ENCODE measurements around the gene NCOA7.

The NCOA7 gene

GRCh38 chr6:125940247-125941041 is 149.7 kb downstream of the NCOA7 start:
- Histone ChIP-seq H2BK15ac (replicated peaks; ENCODE audit: low read depth) (no peak overlapping the region), H3K23ac (ENCODE audit: low read length) (no peak overlapping the region), H3K4me1 (ENCODE audit: control insufficient read depth, low read depth, low read length) (peaks cover 2% of the 10 kb centered on the region), H2BK120ac (ENCODE audit: low read depth, low read length) (no peak overlapping the region), H3K56ac (ENCODE audit: low read length) (no peak overlapping the region), H3K79me1 (ENCODE audit: low read length) (no peaks in the 10 kb centered on the region), H3K27me3 (ENCODE audit: insufficient read depth, low read length, poor library complexity) (no peaks in the 10 kb centered on the region), H3K79me2 (ENCODE audit: control insufficient read depth, insufficient read depth, low read length) (no peaks in the 10 kb centered on the region), H3K36me3 (ENCODE audit: control insufficient read depth, insufficient read depth, low read length) (no peaks in the 10 kb centered on the region), H3K18ac (ENCODE audit: low read length) (peak overlapping the region; percentile 12), H3K27ac (ENCODE audit: low read depth, low read length) (no peak overlapping the region), H3K9ac (ENCODE audit: low read length) (no peak overlapping the region), H3K4ac (ENCODE audit: low read depth, low read length) (no peak overlapping the region), H3K4me3 (ENCODE audit: low read length) (no peak overlapping the region), H4K8ac (ENCODE audit: low read depth, low read length) (no peak overlapping the region), H4K5ac (ENCODE audit: low read length) (no peak overlapping the region), H3K4me2 (ENCODE audit: low read length) (no peak overlapping the region), H2BK5ac (ENCODE audit: low read length) (no peak overlapping the region), H2AK5ac (ENCODE audit: low read length) (no peak overlapping the region)
- no CpG with 5 or more reads among the region's 5 CpGs for WGBS (ENCODE audit: extremely low coverage, insufficient coverage, low lambda C conversion rate)
- DNase-seq, result no peak

DNA sequence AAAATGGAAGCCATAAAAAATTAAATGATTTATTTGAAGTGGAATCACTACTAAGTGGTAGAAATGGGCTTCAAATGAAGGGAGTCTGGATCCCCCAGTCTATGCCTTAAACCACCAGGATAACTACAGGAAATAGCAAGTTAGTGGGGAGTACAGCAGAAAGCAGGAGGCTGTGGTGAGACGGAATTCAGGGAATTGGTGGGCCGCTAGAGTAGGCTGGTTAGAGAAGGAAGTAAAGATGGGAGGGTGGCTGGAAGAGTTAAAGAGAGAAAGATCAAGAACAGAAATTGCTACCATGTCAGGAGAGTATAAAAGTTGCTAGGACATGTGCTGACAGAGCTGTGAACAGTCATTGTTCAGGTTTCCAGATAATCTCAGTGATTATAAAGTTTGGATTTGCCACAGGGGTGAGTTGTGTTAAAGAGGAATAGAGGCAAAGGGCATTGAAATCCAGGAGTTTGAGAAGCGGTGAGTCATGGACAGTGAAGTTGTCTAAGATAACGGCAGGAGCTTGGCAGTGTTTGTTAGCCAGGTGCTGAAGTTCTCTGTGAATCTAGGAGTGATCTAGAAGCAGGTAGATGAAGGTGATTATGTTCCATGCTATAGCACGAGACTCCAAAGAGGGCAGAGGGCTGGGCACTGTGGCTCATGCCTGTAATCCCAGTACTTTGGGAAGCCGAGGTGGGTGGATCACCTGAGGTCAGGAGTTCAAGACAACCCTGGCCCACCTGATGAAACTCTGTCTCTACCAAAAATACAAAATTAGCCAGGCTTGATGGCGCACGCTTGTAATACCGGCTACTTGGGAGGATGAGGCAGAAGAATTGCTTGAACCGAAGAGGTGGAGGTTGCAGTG is 152.1 kb downstream of the NCOA7 start:
- Histone ChIP-seq H3K56ac (ENCODE audit: low read length) (no peak overlapping the region), H2BK5ac (ENCODE audit: low read length) (no peak overlapping the region), H2AK5ac (ENCODE audit: low read length) (no peak overlapping the region), H3K4me1 (ENCODE audit: control insufficient read depth, low read depth, low read length) (peaks cover 2% of the 10 kb centered on the region), H3K9ac (ENCODE audit: low read length) (no peak overlapping the region), H2BK15ac (replicated peaks; ENCODE audit: low read depth) (no peak overlapping the region), H4K8ac (ENCODE audit: low read depth, low read length) (no peak overlapping the region), H2BK120ac (ENCODE audit: low read depth, low read length) (no peak overlapping the region), H3K79me2 (ENCODE audit: control insufficient read depth, insufficient read depth, low read length) (no peaks in the 10 kb centered on the region), H3K27me3 (ENCODE audit: insufficient read depth, low read length, poor library complexity) (no peaks in the 10 kb centered on the region), H4K5ac (ENCODE audit: low read length) (no peak overlapping the region), H3K27ac (ENCODE audit: low read depth, low read length) (no peak overlapping the region), H3K23ac (ENCODE audit: low read length) (no peak overlapping the region), H3K4me3 (ENCODE audit: low read length) (no peak overlapping the region), H3K36me3 (ENCODE audit: control insufficient read depth, insufficient read depth, low read length) (no peaks in the 10 kb centered on the region), H3K18ac (ENCODE audit: low read length) (no peak overlapping the region), H3K4ac (ENCODE audit: low read depth, low read length) (no peak overlapping the region), H3K79me1 (ENCODE audit: low read length) (no peaks in the 10 kb centered on the region), H3K4me2 (ENCODE audit: low read length) (no peak overlapping the region)
- WGBS (ENCODE audit: extremely low coverage, insufficient coverage, low lambda C conversion rate), result no CpG with 5 or more reads among the region's 10 CpGs
- peak; percentile 35 for DNase-seq

DNA sequence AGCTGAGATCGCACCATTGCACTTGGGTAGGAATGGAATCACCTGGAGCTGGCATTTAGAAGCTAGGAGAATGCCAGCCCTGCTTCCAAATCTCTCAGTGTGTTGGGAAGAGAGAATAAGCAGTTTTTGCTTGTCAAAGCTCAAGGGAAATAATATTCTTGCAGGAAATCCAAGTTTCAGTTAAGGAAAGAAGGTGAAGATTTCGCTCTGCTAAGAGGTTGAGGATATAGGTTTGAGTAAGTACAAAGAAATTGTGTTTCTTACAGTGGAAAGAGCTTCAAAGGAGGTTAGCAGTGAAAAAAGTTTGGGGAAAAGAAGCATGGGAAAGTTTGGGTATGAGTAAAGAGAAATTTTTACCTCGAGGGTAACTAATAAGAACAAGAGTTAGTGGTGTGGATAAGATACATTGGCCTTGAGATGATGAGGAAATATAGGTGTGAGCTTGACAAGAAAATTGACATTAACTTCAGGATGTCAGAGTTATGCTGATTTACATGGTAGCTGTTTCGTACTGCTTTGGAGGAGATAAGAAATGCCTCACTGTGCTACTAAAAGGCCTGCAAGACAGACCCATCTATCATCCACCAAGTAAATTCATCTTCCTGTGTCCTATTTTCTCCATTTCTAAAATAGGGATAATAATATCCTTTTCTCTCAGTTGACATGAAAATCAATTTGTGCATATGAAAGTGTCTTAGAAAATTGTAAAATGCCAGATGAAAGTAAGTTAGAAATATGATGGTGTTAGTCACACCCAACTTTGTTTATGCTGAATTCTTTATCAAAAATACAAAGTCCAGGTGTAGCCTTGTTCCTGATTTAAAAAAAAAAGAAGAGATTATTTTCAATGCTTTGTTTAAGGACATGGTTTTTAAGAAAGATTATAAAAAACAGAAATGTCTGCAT is 153.0 kb downstream of the NCOA7 start:
- H3K56ac ChIP-seq (ENCODE audit: low read length), result no peak overlapping the region
- no peak overlapping the region for H2BK15ac ChIP-seq (replicated peaks; ENCODE audit: low read depth)
- no peak overlapping the region for H2BK5ac ChIP-seq (ENCODE audit: low read length)
- no peak overlapping the region for H3K23ac ChIP-seq (ENCODE audit: low read length)
- 100% methylated on average over 1 of the region's 4 CpGs for WGBS (ENCODE audit: extremely low coverage, insufficient coverage, low lambda C conversion rate)
- H4K5ac ChIP-seq (ENCODE audit: low read length), result no peak overlapping the region
- H3K4me1 ChIP-seq (ENCODE audit: control insufficient read depth, low read depth, low read length), result peaks cover 2% of the 10 kb centered on the region
- H2BK120ac ChIP-seq (ENCODE audit: low read depth, low read length), result no peak overlapping the region
- no peak overlapping the region for H3K4me2 ChIP-seq (ENCODE audit: low read length)
- no peak overlapping the region for H3K9ac ChIP-seq (ENCODE audit: low read length)
- no peaks in the 10 kb centered on the region for H3K36me3 ChIP-seq (ENCODE audit: control insufficient read depth, insufficient read depth, low read length)
- H3K27me3 ChIP-seq (ENCODE audit: insufficient read depth, low read length, poor library complexity), result no peaks in the 10 kb centered on the region
- no peaks in the 10 kb centered on the region for H3K79me1 ChIP-seq (ENCODE audit: low read length)
- H3K18ac ChIP-seq (ENCODE audit: low read length), result no peak overlapping the region
- no peak overlapping the region for H3K4ac ChIP-seq (ENCODE audit: low read depth, low read length)
- no peaks in the 10 kb centered on the region for H3K79me2 ChIP-seq (ENCODE audit: control insufficient read depth, insufficient read depth, low read length)
- no peak overlapping the region for H3K27ac ChIP-seq (ENCODE audit: low read depth, low read length)
- no peak for DNase-seq
- H4K8ac ChIP-seq (ENCODE audit: low read depth, low read length), result no peak overlapping the region
- no peak overlapping the region for H3K4me3 ChIP-seq (ENCODE audit: low read length)
- H2AK5ac ChIP-seq (ENCODE audit: low read length), result no peak overlapping the region

DNA sequence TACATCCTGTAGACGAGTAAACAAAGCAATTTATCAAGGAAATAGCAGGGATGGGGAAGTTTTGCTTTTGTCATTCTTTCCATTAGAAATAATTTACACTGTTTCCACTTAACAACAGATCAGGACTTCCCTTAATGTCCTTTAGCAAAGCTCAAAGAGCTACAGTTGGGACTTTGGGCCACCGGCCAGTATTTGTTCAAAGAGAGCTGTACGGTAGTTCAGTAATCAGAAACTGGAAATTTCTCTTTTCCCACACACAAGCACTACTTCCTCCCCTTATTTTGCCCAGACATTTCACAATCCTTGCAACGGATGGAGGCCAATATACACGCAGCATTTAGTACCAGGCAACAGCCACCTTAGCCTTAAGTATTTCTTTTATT is 153.7 kb downstream of the NCOA7 start:
- H3K4ac ChIP-seq (ENCODE audit: low read depth, low read length), result no peak overlapping the region
- no peak for DNase-seq
- H3K18ac ChIP-seq (ENCODE audit: low read length), result no peak overlapping the region
- no peaks in the 10 kb centered on the region for H3K79me2 ChIP-seq (ENCODE audit: control insufficient read depth, insufficient read depth, low read length)
- no peak overlapping the region for H2AK5ac ChIP-seq (ENCODE audit: low read length)
- no peak overlapping the region for H3K4me3 ChIP-seq (ENCODE audit: low read length)
- H2BK120ac ChIP-seq (ENCODE audit: low read depth, low read length), result no peak overlapping the region
- no peak overlapping the region for H3K23ac ChIP-seq (ENCODE audit: low read length)
- H3K27ac ChIP-seq (ENCODE audit: low read depth, low read length), result no peak overlapping the region
- H3K27me3 ChIP-seq (ENCODE audit: insufficient read depth, low read length, poor library complexity), result no peaks in the 10 kb centered on the region
- no peak overlapping the region for H2BK5ac ChIP-seq (ENCODE audit: low read length)
- peaks cover 2% of the 10 kb centered on the region for H3K4me1 ChIP-seq (ENCODE audit: control insufficient read depth, low read depth, low read length)
- no peaks in the 10 kb centered on the region for H3K36me3 ChIP-seq (ENCODE audit: control insufficient read depth, insufficient read depth, low read length)
- H4K5ac ChIP-seq (ENCODE audit: low read length), result no peak overlapping the region
- no peak overlapping the region for H3K56ac ChIP-seq (ENCODE audit: low read length)
- no peak overlapping the region for H2BK15ac ChIP-seq (replicated peaks; ENCODE audit: low read depth)
- H3K9ac ChIP-seq (ENCODE audit: low read length), result no peak overlapping the region
- H4K8ac ChIP-seq (ENCODE audit: low read depth, low read length), result no peak overlapping the region
- no peak overlapping the region for H3K4me2 ChIP-seq (ENCODE audit: low read length)
- H3K79me1 ChIP-seq (ENCODE audit: low read length), result no peaks in the 10 kb centered on the region
- no CpG with 5 or more reads among the region's 5 CpGs for WGBS (ENCODE audit: extremely low coverage, insufficient coverage, low lambda C conversion rate)

DNA sequence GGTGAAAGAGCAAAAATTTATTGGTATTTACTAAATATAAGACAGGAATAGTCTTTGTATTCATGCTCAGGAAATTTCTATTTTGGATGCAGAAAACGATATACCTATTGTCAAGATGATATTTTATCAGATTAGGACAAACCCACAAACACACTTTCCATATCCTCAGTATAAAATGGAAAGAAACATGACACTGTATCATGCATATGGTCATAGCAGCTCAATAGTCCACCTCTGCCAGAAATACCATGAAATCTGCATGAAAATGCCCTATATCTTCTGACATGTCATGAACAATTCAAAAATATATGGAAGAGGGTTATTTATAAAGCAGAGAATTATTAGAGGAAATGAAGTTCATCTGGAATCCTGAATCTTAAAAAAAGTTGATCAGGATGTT is 154.1 kb downstream of the NCOA7 start:
- H4K5ac ChIP-seq (ENCODE audit: low read length), result no peak overlapping the region
- H3K4me2 ChIP-seq (ENCODE audit: low read length), result no peak overlapping the region
- no peak overlapping the region for H3K23ac ChIP-seq (ENCODE audit: low read length)
- no peak overlapping the region for H2BK15ac ChIP-seq (replicated peaks; ENCODE audit: low read depth)
- H3K4me1 ChIP-seq (ENCODE audit: control insufficient read depth, low read depth, low read length), result peaks cover 2% of the 10 kb centered on the region
- H2BK5ac ChIP-seq (ENCODE audit: low read length), result no peak overlapping the region
- no peak overlapping the region for H3K56ac ChIP-seq (ENCODE audit: low read length)
- no peaks in the 10 kb centered on the region for H3K36me3 ChIP-seq (ENCODE audit: control insufficient read depth, insufficient read depth, low read length)
- H3K4ac ChIP-seq (ENCODE audit: low read depth, low read length), result no peak overlapping the region
- no peak overlapping the region for H2BK120ac ChIP-seq (ENCODE audit: low read depth, low read length)
- no peak for DNase-seq
- no peak overlapping the region for H3K18ac ChIP-seq (ENCODE audit: low read length)
- no peak overlapping the region for H4K8ac ChIP-seq (ENCODE audit: low read depth, low read length)
- no peaks in the 10 kb centered on the region for H3K79me2 ChIP-seq (ENCODE audit: control insufficient read depth, insufficient read depth, low read length)
- H3K27me3 ChIP-seq (ENCODE audit: insufficient read depth, low read length, poor library complexity), result no peaks in the 10 kb centered on the region
- no peak overlapping the region for H3K4me3 ChIP-seq (ENCODE audit: low read length)
- H3K79me1 ChIP-seq (ENCODE audit: low read length), result no peaks in the 10 kb centered on the region
- no CpG with 5 or more reads among the region's 1 CpG for WGBS (ENCODE audit: extremely low coverage, insufficient coverage, low lambda C conversion rate)
- H2AK5ac ChIP-seq (ENCODE audit: low read length), result no peak overlapping the region
- H3K27ac ChIP-seq (ENCODE audit: low read depth, low read length), result no peak overlapping the region
- H3K9ac ChIP-seq (ENCODE audit: low read length), result no peak overlapping the region
